GM10266 (cell line): Measurements from ENCODE around the gene MED13L.

Experiments used
- DNase-seq: peaks from one replicate; pipeline ENCODE4 v3.0.0; 2012; ENCODE audit errors: extremely low spot score
- CTCF ChIP-seq: IDR thresholded peaks from 2 replicates; pipeline ENCODE4 v1.5.1; 2012; ENCODE audit warnings: mild to moderate bottlenecking, low read depth; ENCODE audit not compliant: control insufficient read depth, insufficient read depth; ENCODE audit errors: missing control alignments

The MED13L gene

GRCh38 chr12:116024769-116025168 is 252.7 kb downstream of the MED13L start:
- DNase-seq: no peak
- TF ChIP-seq CTCF: no peak

- DNase-seq: no peak
- no peak for TF ChIP-seq CTCF
Observed at GRCh38 chr12:116019415-116019814, 258.1 kb downstream of the MED13L start.

- TF ChIP-seq CTCF: no peak
- DNase-seq: no peak
Observed at GRCh38 chr12:116018282-116018681, 259.2 kb downstream of the MED13L start.

- TF ChIP-seq CTCF: peak; percentile 48
- DNase-seq: peak; percentile 34
Observed at GRCh38 chr12:116015525-116015924, 262.0 kb downstream of the MED13L start.

- DNase-seq: no peak
- no peak for TF ChIP-seq CTCF
Observed at GRCh38 chr12:116012757-116013156, 264.7 kb downstream of the MED13L start.

- no peak for TF ChIP-seq CTCF
Observed at GRCh38 chr12:116011217-116011616, 266.3 kb downstream of the MED13L start.

GRCh38 chr12:116010467-116010866 is 267.0 kb downstream of the MED13L start:
- DNase-seq: no peak
- TF ChIP-seq CTCF: no peak

More at GRCh38 chr12:116011217-116011616, 266.3 kb downstream of the MED13L start:
- no peak for DNase-seq
